Psoas muscle (tissue), 8 donors: ENCODE results near the gene RAB11FIP3. TPM values are rescaled to one million over a fixed set of nuclear protein-coding genes. Genes with fewer than 3 reads are reported as not detected.

Experiments
- ATAC-seq, 4 donors: fragments of 200-7000 bp; cut with Tn5 transposase; one replicate each; pipeline ENCODE4 v1.9.1; 2020; ENCODE audit warnings: moderate library complexity in 3 of 4, mild to moderate bottlenecking in 2 of 4
- DNase-seq, 2 donors: peaks; one replicate each; pipeline ENCODE4 v3.0.0-alpha.2; 2020
- H3K27ac ChIP-seq: fragments of 200-600 bp; one replicate; pipeline ENCODE4 v1.8.0; 2022
- H3K27me3 ChIP-seq, 3 donors: fragments of 200-600 bp in 1 of 3; one replicate each; pipeline versions ENCODE4 v1.6.1 to v1.8.0; 2013 to 2022; ENCODE audit warnings: low read length in 2 of 3, mild to moderate bottlenecking in 2 of 3, moderate library complexity in 1 of 3; ENCODE audit not compliant: insufficient read depth in 3 of 3
- H3K36me3 ChIP-seq, 2 donors: fragments of 200-600 bp in 1 of 2; one replicate each; pipeline versions ENCODE4 v1.6.1 to v1.8.0; 2013 to 2022; ENCODE audit warnings: low read depth in 1 of 2, mild to moderate bottlenecking in 1 of 2, moderate library complexity in 1 of 2; ENCODE audit not compliant: insufficient read depth in 1 of 2
- H3K4me1 ChIP-seq: fragments of 200-600 bp; one replicate; pipeline ENCODE4 v1.8.0; 2022
- H3K4me3 ChIP-seq: fragments of 200-600 bp; one replicate; pipeline ENCODE4 v1.8.0; 2022; ENCODE audit warnings: mild to moderate bottlenecking
- H3K9me3 ChIP-seq: fragments of 200-600 bp; one replicate; pipeline ENCODE4 v1.8.0; 2022
- CTCF ChIP-seq: fragments of 200-600 bp; IDR thresholded peaks from one replicate; pipeline ENCODE4 v1.8.0; 2022; ENCODE audit warnings: antibody characterized with exemption
- whole genome bisulfite sequencing, 3 donors: extraction: QIAGEN DNeasy Blood & Tissue Kit; methylation state at CpG; one replicate each; pipeline versions ENCODE4 v1.1.6 to v1.1.7; 2013; 5-methylcytosine and 5-hydroxymethylcytosine counted together
- intact Hi-C, 2 donors: fragments of 100-400 bp; cut with DNase I; formaldehyde crosslinking; loops; one replicate each; pipeline versions ENCODE4 v1.11.0 to v1.14.2; 2022
- polyA plus RNA-seq, 3 donors: library from polyadenylated mRNA; stranded (reverse); fragments of 200-250 nt; gene quantifications; one replicate each; pipeline ENCODE4 v1.2.3, GENCODE V29; 2013
- total RNA-seq, 4 donors: library from RNA; stranded (reverse); fragmentation: NEBNext Ultra II Directional in 2 of 4; extraction: Animal tissue kit (Norgen Biotek cat#: 25700) in 2 of 4; gene quantifications; one replicate each; pipeline versions ENCODE4 v1.2.1 to v1.2.4, GENCODE V29; 2021 to 2023
- donor health status: healthy with polysubstance abuse.
- donor health status: DM: no; HTN: no; CAD: no; lungs with moderate emphysema.
- donor health status: Bipolar disorder and iron deficiency.
- donor health status: healthy.
- donor health status: DM: yes; HTN: yes; CAD: no.
- donor health status: DM: no; HTN: no; CAD: no.
- donor health status: DM: no; HTN: no; CAD: no.
- donor health status: DM: yes; HTN: yes; CAD: no.

Gene RAB11FIP3
- total and polyA plus RNA-seq, 7 donors = 20.3 to 89.5 (median 44.7) TPM

DNA sequence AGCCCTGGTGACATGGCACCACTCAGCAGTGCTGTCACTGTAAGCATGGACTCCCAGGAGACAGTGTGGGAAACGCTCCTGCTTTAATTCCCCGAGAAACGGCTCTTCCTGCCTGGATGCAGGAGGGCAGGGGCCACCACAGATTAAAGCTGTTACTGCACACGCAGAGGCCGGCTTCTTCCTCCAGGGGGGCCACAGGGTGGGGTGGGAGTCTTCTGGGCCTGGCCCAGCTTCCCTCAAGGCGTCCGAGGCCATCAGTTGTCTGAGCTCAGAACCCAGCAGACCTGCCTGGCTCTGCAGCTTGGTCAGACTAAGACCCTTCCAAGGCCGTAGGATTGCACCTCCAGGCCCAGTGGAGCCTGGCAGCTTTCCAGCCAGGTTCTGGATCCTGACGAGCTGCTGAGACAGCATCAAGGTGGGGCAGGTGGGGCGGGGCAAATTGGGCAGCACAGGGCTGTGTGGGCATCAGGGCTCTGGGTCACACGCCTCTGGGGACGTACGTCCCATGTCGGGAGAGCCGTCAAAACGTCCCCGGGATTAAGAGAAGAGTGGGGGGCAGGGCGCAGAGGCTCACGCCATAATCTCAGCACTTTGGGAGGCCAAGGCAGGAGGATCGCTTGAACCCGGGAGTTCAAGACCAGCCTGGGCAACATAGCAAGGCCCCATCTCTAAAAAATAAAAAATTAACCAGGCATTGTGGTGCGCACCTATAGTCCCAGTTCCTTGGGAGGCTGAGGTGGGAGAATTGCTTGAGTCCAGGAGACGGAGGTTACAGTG lies 97.1 kb downstream of the RAB11FIP3 start:
- 61 to 66% (median 66%) methylated on average over 23 of the region's 23 CpGs for WGBS, 3 donors
- DNase-seq = no peak
- no peak overlapping the region for H3K27ac ChIP-seq
- peaks cover 18% of the 10 kb centered on the region for H3K4me1 ChIP-seq
- H3K9me3 ChIP-seq = no peaks in the 10 kb centered on the region
- no peak for TF ChIP-seq CTCF
- no peak overlapping the region for H3K4me3 ChIP-seq
- intact Hi-C loops = no loop called here
- peaks cover 0 to 36% of the 10 kb centered on the region in 2 donors for H3K36me3 ChIP-seq
- no peaks in the 10 kb centered on the region for H3K27me3 ChIP-seq
- no peak for ATAC-seq

DNA sequence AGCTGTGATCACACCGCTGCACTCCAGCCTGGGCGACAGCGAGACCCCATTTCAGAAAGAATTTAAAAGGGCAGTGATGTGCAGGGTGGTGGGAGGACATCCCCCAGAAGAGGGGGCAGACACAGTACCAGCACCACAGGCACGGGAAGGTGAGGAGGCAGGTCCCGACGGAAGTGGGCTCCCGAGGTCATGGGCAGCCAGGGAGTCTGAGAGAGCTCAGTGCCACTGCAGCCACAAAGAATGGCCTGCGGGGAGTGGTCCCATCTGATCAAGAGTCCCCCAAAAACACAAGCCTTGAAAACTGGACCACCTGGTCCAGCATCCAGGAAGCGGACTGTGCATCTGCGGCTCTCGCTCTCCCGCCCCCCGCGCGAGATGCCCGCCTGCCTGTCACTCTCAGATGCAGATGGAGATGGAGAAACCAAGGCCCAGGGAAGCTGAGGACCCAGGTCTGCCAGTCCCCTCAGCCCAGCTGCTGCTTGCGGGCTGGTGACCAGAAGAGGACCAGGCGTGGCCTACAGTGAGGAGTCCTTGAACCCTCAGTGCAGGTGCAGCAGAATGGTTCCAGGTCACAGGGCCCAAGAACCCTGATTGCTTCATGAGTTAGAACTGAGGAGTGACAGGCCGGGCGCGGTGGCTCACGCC lies 97.8 kb downstream of the RAB11FIP3 start:
- WGBS, 3 donors = 89 to 91% (median 90%) methylated on average over 22 of the region's 22 CpGs
- intact Hi-C loops = no loop called here
- Histone ChIP-seq H3K4me3 (no peak overlapping the region), H3K9me3 (no peaks in the 10 kb centered on the region), H3K36me3 (peaks cover 0 to 36% of the 10 kb centered on the region in 2 donors), H3K27ac (no peak overlapping the region), H3K27me3 (no peaks in the 10 kb centered on the region), H3K4me1 (peaks cover 18% of the 10 kb centered on the region)
- no peak for ATAC-seq
- no peak for DNase-seq
- no peak for TF ChIP-seq CTCF

DNA sequence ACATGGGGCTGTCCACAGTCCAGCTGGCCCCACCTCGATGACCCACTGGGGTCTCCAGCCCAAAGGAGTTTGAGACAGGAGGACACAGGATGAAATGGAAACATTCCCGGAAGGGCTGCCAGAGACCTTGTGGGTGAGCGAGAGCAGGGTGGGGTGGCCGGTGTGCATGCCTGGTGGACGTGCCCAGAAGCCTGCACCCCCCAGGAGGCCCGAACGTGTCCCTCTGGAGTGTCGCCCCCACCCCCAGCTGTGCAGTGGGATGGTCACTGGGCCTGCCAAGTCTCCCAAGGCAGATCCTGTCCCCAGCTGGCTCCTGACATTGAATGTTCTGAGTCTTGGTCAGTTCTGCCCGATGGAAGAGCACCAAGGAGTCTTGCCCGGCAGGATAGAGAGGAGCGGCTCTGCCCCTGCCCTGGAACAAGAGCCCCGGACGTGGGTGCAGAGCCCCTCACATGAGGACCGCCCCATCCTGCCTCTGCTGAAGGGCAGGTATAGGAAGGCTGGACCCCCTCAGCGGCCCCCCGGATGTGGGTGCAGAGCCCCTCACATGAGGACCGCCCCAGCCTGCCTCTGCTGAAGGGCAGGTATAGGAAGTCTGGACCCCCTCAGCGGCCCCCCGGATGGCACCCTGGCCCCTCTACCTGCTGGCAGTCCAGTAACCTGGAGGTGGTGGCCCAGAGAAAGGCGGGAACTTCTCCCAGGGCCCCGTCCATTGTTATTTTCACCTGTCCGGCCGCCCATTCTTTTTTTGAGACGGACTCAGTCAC lies 99.0 kb downstream of the RAB11FIP3 start:
- peaks cover 31% of the 10 kb centered on the region for H3K4me1 ChIP-seq
- peak in 1 of 2 donors; percentile 68 for DNase-seq
- H3K4me3 ChIP-seq = no peak overlapping the region
- intact Hi-C loops = loop anchor here in 1 of 2 donors (5.0 kb wide), 2 partner anchors 102 to 127 kb away; partner anchors contain the start of gene NME4
- TF ChIP-seq CTCF = no peak
- H3K27ac ChIP-seq = peak overlapping the region; percentile 46
- peaks cover 0 to 28% of the 10 kb centered on the region in 2 donors for H3K36me3 ChIP-seq
- H3K27me3 ChIP-seq = no peaks in the 10 kb centered on the region
- no peak for ATAC-seq
- WGBS, 3 donors = 55 to 75% (median 58%) methylated on average over 22 to 24 of the region's 24 CpGs
- H3K9me3 ChIP-seq = no peaks in the 10 kb centered on the region

DNA sequence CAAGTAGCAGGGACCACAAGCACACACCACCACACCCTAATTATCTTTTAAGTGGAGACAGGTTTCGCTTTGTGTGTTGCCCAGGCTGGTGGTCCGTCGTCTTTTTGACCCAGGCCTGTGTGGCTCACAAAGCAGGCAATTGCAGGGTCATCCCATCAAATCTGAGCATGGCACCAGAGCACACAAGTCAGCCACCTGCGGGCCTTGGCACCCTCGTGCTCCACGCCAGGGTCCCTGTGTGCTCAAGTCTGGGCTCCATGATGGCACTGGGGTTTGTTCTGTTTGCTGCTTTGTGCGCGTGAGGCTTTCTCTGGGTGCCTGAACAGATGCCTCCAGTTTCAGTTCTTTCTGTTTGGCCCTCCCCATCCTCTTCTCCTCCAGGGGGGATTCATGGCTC lies 99.7 kb downstream of the RAB11FIP3 start:
- DNase-seq (no peak), ATAC-seq (no peak)
- Histone ChIP-seq H3K36me3 (peaks cover 0 to 22% of the 10 kb centered on the region in 2 donors), H3K4me1 (peaks cover 37% of the 10 kb centered on the region), H3K9me3 (no peaks in the 10 kb centered on the region), H3K27me3 (no peaks in the 10 kb centered on the region), H3K27ac (peak overlapping the region; percentile 100), H3K4me3 (no peak overlapping the region)
- 91 to 92% (median 91%) methylated on average over 8 of the region's 8 CpGs for WGBS, 3 donors
- TF ChIP-seq CTCF = no peak
- intact Hi-C loops = loop anchor here in 1 of 2 donors (5.0 kb wide), 2 partner anchors 103 to 128 kb away; partner anchors contain the start of gene NME4
